IMR-90 (cell line): ENCODE measurements around the gene ASXL2. TPM values are rescaled to one million over a fixed set of nuclear protein-coding genes. Genes with fewer than 3 reads are reported as not detected.

Experiments used
- ATAC-seq: fragments of 200-7000 bp; cut with Tn5 transposase; 2 replicates; pipeline ENCODE4 v1.9.1; 2020; ENCODE audit warnings: low read depth, mild to moderate bottlenecking, moderate library complexity
- BruUV-seq: library from RNA; stranded (reverse); fragments of 400-500 nt; replicated peaks from 2 replicates; lab custom pipeline; 2021; lab: Mats Ljungman, UMichigan
- CTCF ChIA-PET: fragments of 300-600 bp; formaldehyde crosslinking; extraction: SDS; loops from one replicate; lab custom pipeline; 2021; ENCODE audit warnings: antibody characterized with exemption; lab: Yijun Ruan, JAX
- POLR2A ChIA-PET: fragments of 300-600 bp; sonication (Branson Sonifier 250); formaldehyde crosslinking; loops from one replicate; lab custom pipeline; 2022; ENCODE audit warnings: antibody characterized with exemption; ENCODE audit not compliant: unreplicated experiment; lab: Charles Lee
- DNase-seq: peaks from one replicate; pipeline ENCODE4 v3.0.0; 2013
- H2AFZ ChIP-seq: replicated peaks from 2 replicates; pipeline ENCODE3; 2013; ENCODE audit warnings: low read length, mild to moderate bottlenecking; ENCODE audit not compliant: poor library complexity
- H2AK5ac ChIP-seq: 2 replicates; pipeline ENCODE4 v1.6.1; 2013; ENCODE audit warnings: low read depth, low read length, inconsistent platforms
- H2AK9ac ChIP-seq: replicated peaks from 2 replicates; pipeline ENCODE3; 2013; ENCODE audit warnings: mild to moderate bottlenecking, low read depth, low read length, moderate library complexity; ENCODE audit not compliant: poor library complexity
- H2BK120ac ChIP-seq: 2 replicates; pipeline ENCODE4 v1.6.1; 2013; ENCODE audit warnings: low read depth, low read length, inconsistent platforms
- H2BK15ac ChIP-seq: 3 replicates; pipeline ENCODE4 v1.6.1; 2013; ENCODE audit warnings: low read depth, low read length, inconsistent platforms
- H2BK20ac ChIP-seq: 2 replicates; pipeline ENCODE4 v1.6.1; 2013; ENCODE audit warnings: low read depth, mild to moderate bottlenecking, inconsistent platforms, low read length, moderate library complexity
- H2BK5ac ChIP-seq: 2 replicates; pipeline ENCODE4 v1.6.1; 2013; ENCODE audit warnings: mild to moderate bottlenecking, low read depth, low read length, inconsistent platforms; ENCODE audit not compliant: poor library complexity, severe bottlenecking
- H3K14ac ChIP-seq: replicated peaks from 2 replicates; pipeline ENCODE4 v1.6.1; 2013; ENCODE audit warnings: low read depth, low read length, inconsistent platforms
- H3K18ac ChIP-seq: 2 replicates; pipeline ENCODE4 v1.6.1; 2013; ENCODE audit warnings: low read depth, low read length, control low read depth
- H3K23ac ChIP-seq: 2 replicates; pipeline ENCODE4 v1.6.1; 2013; ENCODE audit warnings: low read depth, low read length, inconsistent platforms
- H3K27ac ChIP-seq: 2 replicates; pipeline ENCODE4 v1.5.1; 2013; ENCODE audit warnings: mild to moderate bottlenecking, control low read depth, low read length; ENCODE audit not compliant: insufficient read depth
- H3K27me3 ChIP-seq: 2 replicates; pipeline ENCODE4 v1.6.1; 2013; ENCODE audit warnings: low read length; ENCODE audit not compliant: control insufficient read depth, insufficient read depth
- H3K36me3 ChIP-seq: 2 replicates; pipeline ENCODE4 v1.6.1; 2013; ENCODE audit warnings: low read length, mixed read lengths; ENCODE audit not compliant: control insufficient read depth, insufficient read depth
- H3K4ac ChIP-seq: 2 replicates; pipeline ENCODE4 v1.6.1; 2013; ENCODE audit warnings: low read depth, low read length, inconsistent platforms
- H3K4me1 ChIP-seq: 2 replicates; pipeline ENCODE4 v1.6.1; 2013; ENCODE audit warnings: low read length, mixed read lengths; ENCODE audit not compliant: control insufficient read depth, insufficient read depth
- H3K4me2 ChIP-seq: 2 replicates; pipeline ENCODE4 v1.6.1; 2013; ENCODE audit warnings: low read depth, mild to moderate bottlenecking, control low read depth, low read length, moderate library complexity
- H3K4me3 ChIP-seq: 2 replicates; pipeline ENCODE4 v1.5.1; 2013; ENCODE audit warnings: low read depth, mild to moderate bottlenecking, control low read depth, low read length, moderate library complexity; ENCODE audit not compliant: insufficient read depth
- H3K56ac ChIP-seq: 2 replicates; pipeline ENCODE4 v1.6.1; 2013; ENCODE audit warnings: low read length, inconsistent platforms; ENCODE audit not compliant: insufficient read depth; ENCODE audit errors: extremely low read depth
- H3K79me1 ChIP-seq, 2 experiments: 2 replicates each; pipeline ENCODE4 v1.6.1; 2013; ENCODE audit warnings: low read length in 2 of 2, inconsistent platforms in 1 of 2, low read depth in 1 of 2
- H3K9ac ChIP-seq: 2 replicates; pipeline ENCODE4 v1.6.1; 2013; ENCODE audit warnings: low read depth, low read length, control low read depth
- H3K9me1 ChIP-seq: 2 replicates; pipeline ENCODE4 v1.6.1; 2013; ENCODE audit warnings: low read length, inconsistent platforms; ENCODE audit not compliant: insufficient read depth
- H3K9me3 ChIP-seq: 2 replicates; pipeline ENCODE4 v1.6.1; 2013; ENCODE audit warnings: low read length; ENCODE audit not compliant: control insufficient read depth, insufficient read depth
- H4K20me1 ChIP-seq: 2 replicates; pipeline ENCODE4 v1.6.1; 2013; ENCODE audit warnings: low read length, inconsistent platforms; ENCODE audit not compliant: insufficient read depth
- H4K5ac ChIP-seq: 2 replicates; pipeline ENCODE4 v1.6.1; 2013; ENCODE audit warnings: mild to moderate bottlenecking, low read depth, low read length, control low read depth
- H4K8ac ChIP-seq, 2 experiments: 2 replicates each; pipeline ENCODE4 v1.6.1; 2013; ENCODE audit warnings: low read depth in 2 of 2, low read length in 2 of 2, control low read depth in 1 of 2, inconsistent platforms in 1 of 2
- H4K91ac ChIP-seq: 2 replicates; pipeline ENCODE4 v1.6.1; 2013; ENCODE audit warnings: low read depth, low read length, inconsistent platforms; ENCODE audit not compliant: insufficient read depth
- NFE2L2 ChIP-seq: fragments of 150-350 bp; IDR thresholded peaks from 2 replicates; pipeline ENCODE4 v1.6.1; 2016; ENCODE audit warnings: low read depth, mild to moderate bottlenecking, low read length
- RAD21 ChIP-seq: IDR thresholded peaks from 2 replicates; pipeline ENCODE4 v1.6.1; 2012; ENCODE audit warnings: low read length, improper control_type of control experiment
- WGBS, 2 experiments: methylation state at CpG; one replicate each; pipeline versions ENCODE4 v1.1.5 to v1.1.7; 2013; ENCODE audit warnings: missing lambda C conversion rate in 2 of 2; ENCODE audit not compliant: insufficient read length in 1 of 2; ENCODE audit errors: extremely low coverage in 2 of 2; 5-methylcytosine and 5-hydroxymethylcytosine counted together
- dilution Hi-C: fragments of 300-500 bp; cut with HindIII; formaldehyde crosslinking; loops from one replicate; pipeline ENCODE4 v1.14.3; 2018; ENCODE audit warnings: low sequenced_read_pairs; ENCODE audit not compliant: unreplicated experiment
- in situ Hi-C: fragments of 300-500 bp; cut with MboI; formaldehyde crosslinking; loops from 3 replicates; pipeline ENCODE4 v1.14.3; 2019; ENCODE audit warnings: low sequenced_read_pairs, inconsistent platforms, mixed read lengths
- intact Hi-C: fragments of 100-400 bp; cut with micrococcal nuclease; formaldehyde crosslinking; loops from 2 replicates; pipeline ENCODE4 v1.10.0; 2022
- polyA plus RNA-seq, 3 experiments: library from polyadenylated mRNA; depleted of rRNA; stranded (reverse); fragments of >200 nt; gene quantifications; 2 replicates each; pipeline ENCODE4 v1.2.3, GENCODE V29; 2012; ENCODE audit warnings: low replicate concordance in 1 of 3
- total RNA-seq: library from RNA; depleted of rRNA; stranded (reverse); fragments of >200 nt; gene quantifications from 2 replicates; pipeline ENCODE4 v1.2.3, GENCODE V29; 2012

The ASXL2 gene
- total and polyA plus RNA-seq, 2 of the 4 experiments (the other 2 are of a cell fraction) = 5.3 to 8.1 TPM

DNA sequence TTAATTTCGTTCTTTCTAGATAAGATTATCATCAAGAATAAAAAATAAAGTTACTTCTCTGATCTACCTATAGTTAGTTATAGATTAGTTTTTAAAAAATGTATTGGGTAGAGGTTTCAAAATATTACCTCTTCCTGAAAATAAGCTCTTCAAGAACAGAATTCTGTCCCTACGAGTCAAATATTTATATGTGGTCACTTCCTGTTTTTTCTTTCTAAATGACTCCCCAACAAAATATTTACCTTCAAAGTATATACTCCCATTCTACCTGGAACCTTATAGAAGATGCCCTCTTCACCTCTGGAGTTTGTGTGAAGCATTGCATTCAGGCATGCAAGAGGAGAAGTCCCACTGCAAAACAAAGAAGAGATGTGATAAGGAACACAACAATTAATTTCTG, 72.3 kb downstream of the ASXL2 start:
- no peak overlapping the region for H2BK20ac ChIP-seq
- H3K4ac ChIP-seq = no peak overlapping the region
- no peak overlapping the region for H2AFZ ChIP-seq
- no peak overlapping the region for H3K56ac ChIP-seq
- H3K79me1 ChIP-seq = peaks cover 23 to 42% of the 10 kb centered on the region in 2 experiments
- intact Hi-C loops = no loop called here
- H3K27ac ChIP-seq = no peak overlapping the region
- no peaks in the 10 kb centered on the region for H3K4me1 ChIP-seq
- no peak overlapping the region for H3K23ac ChIP-seq
- POLR2A ChIA-PET = no interaction called here
- CTCF ChIA-PET = no interaction called here
- H2AK5ac ChIP-seq = no peak overlapping the region
- H4K20me1 ChIP-seq = peaks cover 3% of the 10 kb centered on the region; the same call in 1 of the 2 replicates
- H2AK9ac ChIP-seq = no peak overlapping the region
- H4K8ac ChIP-seq = no peak overlapping the region
- no peak overlapping the region for H3K4me2 ChIP-seq
- no peak overlapping the region for H3K14ac ChIP-seq
- H3K36me3 ChIP-seq = peaks cover 16% of the 10 kb centered on the region
- no peaks in the 10 kb centered on the region for H3K9me3 ChIP-seq
- no peak for TF ChIP-seq RAD21
- TF ChIP-seq NFE2L2 = no peak
- dilution Hi-C loops = no loop called here
- H2BK5ac ChIP-seq = no peak overlapping the region
- H4K91ac ChIP-seq = no peak overlapping the region
- no peak overlapping the region for H3K18ac ChIP-seq
- no peak overlapping the region for H2BK15ac ChIP-seq
- H3K27me3 ChIP-seq = no peaks in the 10 kb centered on the region
- no CpG with 5 or more reads among the region's 2 CpGs for WGBS, 2 experiments
- H4K5ac ChIP-seq = no peak overlapping the region
- peaks cover 3% of the 10 kb centered on the region; the same call in 1 of the 2 replicates for H3K9me1 ChIP-seq
- H3K4me3 ChIP-seq = no peak overlapping the region
- in situ Hi-C loops = no loop called here
- H2BK120ac ChIP-seq = no peak overlapping the region
- no peak overlapping the region for H3K9ac ChIP-seq
- ATAC-seq = no peak
- DNase-seq = no peak
- BruUV-seq = no TSS peak
